ENCODE measurements around the gene NFKBIL1.
"Not testable (repeated sequence)": the region's sequence is repeated elsewhere in the genome, so short reads cannot be mapped to it uniquely, and the experiment has no call there.

Gene NFKBIL1
- long read RNA-seq, transcript NFKBIL1-203 (4 exons, 1,478 nt): major isoform, 122 of 156 reads
- long read RNA-seq, transcript NFKBIL1-201 (4 exons, 1,401 nt): minor isoform, 34 of 156 reads
- long read RNA-seq, partial matches to known transcripts: 0 of 156 reads
- long read RNA-seq, other reads (novel, unspliced or antisense): 0 of 156 reads

DNA sequence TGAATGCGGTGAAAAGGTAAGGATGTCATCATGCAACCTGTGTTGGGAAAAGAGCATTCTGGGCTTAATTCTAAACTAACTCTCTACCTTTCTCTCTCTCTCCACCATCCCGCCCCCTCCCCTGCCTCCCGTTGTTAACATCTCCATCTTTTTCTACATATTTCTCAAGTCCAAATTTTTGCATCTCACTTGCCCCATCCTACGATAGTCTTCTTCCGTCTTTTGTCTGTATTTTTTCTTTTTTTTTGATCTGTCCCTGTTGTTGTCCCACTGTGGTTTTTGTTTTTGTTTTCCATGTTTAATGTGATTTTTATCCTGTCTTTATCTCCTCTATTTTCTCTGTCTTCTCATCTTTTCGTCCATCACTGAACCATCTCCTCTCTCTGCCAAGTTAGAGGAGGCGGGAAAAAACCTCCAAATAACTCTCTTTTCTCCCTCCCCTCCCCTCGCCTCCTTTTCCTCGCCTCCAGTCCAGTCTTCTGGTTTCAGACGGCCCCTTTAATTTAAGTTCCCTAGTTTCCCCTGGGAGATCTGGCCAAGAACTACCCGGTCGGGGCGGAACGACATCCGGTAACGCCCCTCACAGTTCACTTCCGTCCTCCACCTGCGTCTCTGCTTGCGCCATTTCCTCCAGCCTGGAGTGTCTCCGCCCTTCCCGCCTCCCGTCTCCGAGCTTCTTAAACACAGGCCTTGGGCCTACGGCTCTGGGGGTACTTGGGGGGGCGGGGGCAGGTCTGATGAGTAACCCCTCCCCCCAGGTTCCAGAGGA is at the start of gene NFKBIL1:
TSS of gene NFKBIL1 (plus strand) at position 651 of the 769 bp plus-strand sequence. CDS start at position 738, 87 bp downstream.
- Histone ChIP-seq H3K27ac (replicated peaks) (peak within 1 kb of the TSS; percentile 51), H3K27me3 (ENCODE audit: insufficient read depth, poor library complexity, severe bottlenecking) (no peaks in the 10 kb centered on the region), H3K4me3 (replicated peaks; ENCODE audit: insufficient read depth, low read length) (peak within 1 kb of the TSS; percentile 27)
- peak; percentile 93 to 98 for DNase-seq (ENCODE audit: low read depth in 1 of 2, low spot score in 1 of 2)
- TF ChIP-seq CTCF (IDR thresholded peaks at IDR 0.05; ENCODE audit: insufficient read depth, low read length) (no peak), GABPA (IDR thresholded peaks at IDR 0.05; ENCODE audit: low read depth) (peak; percentile 100), SPI1 (IDR thresholded peaks at IDR 0.05; ENCODE audit: borderline replicate concordance, low read depth) (peak; percentile 85; the same call in 1 of the 2 replicates), POLR2AphosphoS5 (IDR thresholded peaks at IDR 0.05; ENCODE audit: low read depth) (peak; percentile 54; the same call in 1 of the 2 replicates), REST (IDR thresholded peaks at IDR 0.05; ENCODE audit: insufficient replicate concordance, low read depth) (peak; percentile 21)

GRCh38 chr6:31498748-31499147 is 48.7 kb upstream of the NFKBIL1 start:
- no peak overlapping the region for H3K27ac ChIP-seq (replicated peaks)
- no peaks in the 10 kb centered on the region for H3K27me3 ChIP-seq (ENCODE audit: insufficient read depth, poor library complexity, severe bottlenecking)
- no peak for DNase-seq (ENCODE audit: low read depth in 1 of 2, low spot score in 1 of 2)
- TF ChIP-seq REST (IDR thresholded peaks at IDR 0.05; ENCODE audit: insufficient replicate concordance, low read depth) (no peak), SPI1 (IDR thresholded peaks at IDR 0.05; ENCODE audit: borderline replicate concordance, low read depth) (no peak), GABPA (IDR thresholded peaks at IDR 0.05; ENCODE audit: low read depth) (no peak), POLR2AphosphoS5 (IDR thresholded peaks at IDR 0.05; ENCODE audit: low read depth) (no peak), CTCF (IDR thresholded peaks at IDR 0.05; ENCODE audit: insufficient read depth, low read length) (no peak)
- H3K4me3 ChIP-seq (replicated peaks; ENCODE audit: insufficient read depth, low read length): peak overlapping the region; percentile 25

DNA sequence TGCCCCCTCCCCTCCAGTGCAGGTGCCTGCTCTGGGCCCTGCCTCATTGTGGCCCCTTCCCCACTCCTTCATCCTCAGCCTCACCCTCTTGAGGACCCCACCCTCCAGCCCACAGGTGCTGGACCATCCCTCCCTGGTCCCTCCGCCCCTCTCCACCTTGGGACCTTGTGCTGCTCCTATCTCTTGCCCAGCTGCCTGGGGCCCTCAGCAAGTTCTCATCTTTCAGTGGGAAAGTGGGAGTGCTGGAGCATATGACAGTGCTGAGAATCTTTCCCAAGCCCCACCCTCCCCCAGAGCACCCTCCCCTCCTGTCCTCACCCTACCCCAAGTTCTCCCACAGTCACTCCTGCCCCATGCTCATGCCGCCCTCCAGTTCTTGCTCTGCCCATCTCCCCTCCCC is 47.8 kb upstream of the NFKBIL1 start:
- not testable (repeated sequence) for H3K4me3 ChIP-seq (replicated peaks; ENCODE audit: insufficient read depth, low read length); H3K27me3 ChIP-seq (ENCODE audit: insufficient read depth, poor library complexity, severe bottlenecking); DNase-seq (ENCODE audit: low read depth in 1 of 2, low spot score in 1 of 2); H3K27ac ChIP-seq (replicated peaks)

DNA sequence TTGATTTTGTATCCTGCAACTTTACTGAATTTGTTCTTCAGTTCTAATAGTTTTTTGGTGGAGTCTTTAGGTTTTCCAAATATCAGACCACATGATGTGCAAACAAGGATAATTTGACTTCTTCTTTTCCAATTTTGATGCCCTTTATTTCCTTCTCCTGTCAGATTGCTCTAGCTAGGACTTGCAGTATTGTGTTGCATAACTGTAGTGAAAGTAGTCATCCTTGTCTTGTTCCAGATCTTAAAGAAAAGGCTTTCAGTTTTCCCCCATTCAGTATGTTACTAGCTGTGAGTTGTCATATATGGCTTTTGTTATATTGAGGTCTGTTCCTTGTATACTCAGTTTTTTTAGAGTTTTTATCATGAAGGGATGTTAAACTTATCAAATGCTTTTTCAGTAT is 44.8 kb upstream of the NFKBIL1 start:
- no peak for TF ChIP-seq POLR2AphosphoS5 (IDR thresholded peaks at IDR 0.05; ENCODE audit: low read depth)
- TF ChIP-seq CTCF (IDR thresholded peaks at IDR 0.05; ENCODE audit: insufficient read depth, low read length): no peak
- no peak for TF ChIP-seq GABPA (IDR thresholded peaks at IDR 0.05; ENCODE audit: low read depth)
- no peak for TF ChIP-seq REST (IDR thresholded peaks at IDR 0.05; ENCODE audit: insufficient replicate concordance, low read depth)
- no peak for TF ChIP-seq SPI1 (IDR thresholded peaks at IDR 0.05; ENCODE audit: borderline replicate concordance, low read depth)
- no peaks in the 10 kb centered on the region for H3K27me3 ChIP-seq (ENCODE audit: insufficient read depth, poor library complexity, severe bottlenecking)
- no peak for DNase-seq (ENCODE audit: low read depth in 1 of 2, low spot score in 1 of 2)
- H3K27ac ChIP-seq (replicated peaks): no peak overlapping the region
- H3K4me3 ChIP-seq (replicated peaks; ENCODE audit: insufficient read depth, low read length): no peak overlapping the region

DNA sequence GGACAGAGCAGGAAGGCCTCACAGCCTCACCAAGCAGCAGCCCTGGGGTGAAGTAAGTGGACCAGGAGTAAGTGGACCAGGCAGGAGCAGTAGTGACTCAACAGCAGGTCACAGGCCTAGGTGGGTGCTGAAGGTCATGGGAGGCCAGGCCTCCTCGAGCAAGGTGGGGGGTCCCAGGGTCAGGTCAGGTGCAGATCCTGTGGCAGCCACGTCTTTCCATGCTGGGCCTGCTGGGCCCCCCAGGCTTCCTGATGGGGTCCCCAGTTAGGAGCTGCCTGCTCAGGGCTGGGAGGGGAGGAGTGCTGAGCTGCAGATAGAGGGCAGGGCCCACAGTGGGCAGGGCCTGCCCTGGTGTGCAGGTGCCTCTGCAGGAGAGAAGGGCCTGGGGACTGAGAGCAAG is 38.4 kb upstream of the NFKBIL1 start:
- not testable (repeated sequence) for H3K27me3 ChIP-seq (ENCODE audit: insufficient read depth, poor library complexity, severe bottlenecking); H3K4me3 ChIP-seq (replicated peaks; ENCODE audit: insufficient read depth, low read length); H3K27ac ChIP-seq (replicated peaks); DNase-seq (ENCODE audit: low read depth in 1 of 2, low spot score in 1 of 2)
